ENCODE data around the gene HS2ST1.

Gene HS2ST1

GRCh38 chr1:87072904-87073303 is 158.5 kb downstream of the HS2ST1 start:
- no peak for DNase-seq (ENCODE audit: low read depth)
- H3K4me3 ChIP-seq (ENCODE audit: low read depth, low read length), result no peak overlapping the region
- TF ChIP-seq CTCF (conservative IDR thresholded peaks at IDR 0.05; ENCODE audit: low read depth, low read length), result no peak

GRCh38 chr1:87074001-87074795 is 159.8 kb downstream of the HS2ST1 start:
- no peak overlapping the region for H3K4me3 ChIP-seq (ENCODE audit: low read depth, low read length)
- peak; percentile 30 for DNase-seq (ENCODE audit: low read depth)
- TF ChIP-seq CTCF (conservative IDR thresholded peaks at IDR 0.05; ENCODE audit: low read depth, low read length), result no peak

GRCh38 chr1:87077959-87078639 is 163.7 kb downstream of the HS2ST1 start:
- H3K4me3 ChIP-seq (ENCODE audit: low read depth, low read length), result no peak overlapping the region
- no peak for DNase-seq (ENCODE audit: low read depth)
- TF ChIP-seq CTCF (conservative IDR thresholded peaks at IDR 0.05; ENCODE audit: low read depth, low read length), result no peak

GRCh38 chr1:87084244-87084836 is 169.9 kb downstream of the HS2ST1 start:
- H3K4me3 ChIP-seq (ENCODE audit: low read depth, low read length), result no peak overlapping the region
- peak; percentile 51 for TF ChIP-seq CTCF (conservative IDR thresholded peaks at IDR 0.05; ENCODE audit: low read depth, low read length)
- peak; percentile 61 for DNase-seq (ENCODE audit: low read depth)

GRCh38 chr1:87086120-87086519 is 171.7 kb downstream of the HS2ST1 start:
- no peak for TF ChIP-seq CTCF (conservative IDR thresholded peaks at IDR 0.05; ENCODE audit: low read depth, low read length)
- no peak overlapping the region for H3K4me3 ChIP-seq (ENCODE audit: low read depth, low read length)
- no peak for DNase-seq (ENCODE audit: low read depth)

GRCh38 chr1:87089070-87089736 is 174.8 kb downstream of the HS2ST1 start:
- TF ChIP-seq CTCF (conservative IDR thresholded peaks at IDR 0.05; ENCODE audit: low read depth, low read length), result no peak
- H3K4me3 ChIP-seq (ENCODE audit: low read depth, low read length), result no peak overlapping the region
- DNase-seq (ENCODE audit: low read depth), result no peak
